Upper lobe of right lung (tissue), 1 donor: ENCODE measurements around the gene C3orf33. TPM values are rescaled to one million over a fixed set of nuclear protein-coding genes. Genes with fewer than 3 reads are reported as not detected.

Experiments used
- ATAC-seq: fragments of 200-7000 bp; cut with Tn5 transposase; one replicate; pipeline ENCODE4 v1.9.1; 2020; ENCODE audit warnings: mild to moderate bottlenecking, moderate library complexity
- DNase-seq: peaks from one replicate; pipeline ENCODE4 v3.0.0-alpha.2; 2020
- H3K27ac ChIP-seq: fragments of 200-600 bp; one replicate; pipeline ENCODE4 v1.8.0; 2022
- H3K27me3 ChIP-seq: fragments of 200-600 bp; one replicate; pipeline ENCODE4 v1.8.0; 2022; ENCODE audit warnings: mild to moderate bottlenecking
- H3K36me3 ChIP-seq: fragments of 200-600 bp; one replicate; pipeline ENCODE4 v1.8.0; 2022
- H3K4me1 ChIP-seq: fragments of 200-600 bp; one replicate; pipeline ENCODE4 v1.8.0; 2022
- H3K4me3 ChIP-seq: fragments of 200-600 bp; one replicate; pipeline ENCODE4 v1.8.0; 2022; ENCODE audit warnings: mild to moderate bottlenecking
- H3K9me3 ChIP-seq: fragments of 200-600 bp; one replicate; pipeline ENCODE4 v1.8.0; 2022
- CTCF ChIP-seq: fragments of 200-600 bp; IDR thresholded peaks from one replicate; pipeline ENCODE4 v1.8.0; 2022; ENCODE audit warnings: antibody characterized with exemption
- intact Hi-C: fragments of 100-400 bp; cut with DNase I; formaldehyde crosslinking; loops from one replicate; pipeline ENCODE4 v1.11.0; 2022
- total RNA-seq: library from RNA; stranded (reverse); fragmentation: NEBNext Ultra II Directional; extraction: Animal tissue kit (Norgen Biotek cat#: 25700); gene quantifications from one replicate; pipeline ENCODE4 v1.2.1, GENCODE V29; 2021
- donor health status: DM: no; HTN: yes; CAD: no; lungs with severe emphysema.

Gene C3orf33
- total RNA-seq, 1 donor from 2014 or later: 4.5 TPM

- no peak overlapping the region for H3K27ac ChIP-seq
- DNase-seq (no peak), ATAC-seq (no peak)
- H3K36me3 ChIP-seq: no peaks in the 10 kb centered on the region
- no peak for TF ChIP-seq CTCF
- no peak overlapping the region for H3K4me3 ChIP-seq
- no peaks in the 10 kb centered on the region for H3K9me3 ChIP-seq
- H3K4me1 ChIP-seq: no peaks in the 10 kb centered on the region
- no peaks in the 10 kb centered on the region for H3K27me3 ChIP-seq
- intact Hi-C loops: no loop called here
Measured at GRCh38 chr3:155790272-155790925, 15.7 kb downstream of the C3orf33 start.

GRCh38 chr3:155785662-155786295 lies 20.3 kb downstream of the C3orf33 start:
- H3K27me3 ChIP-seq: no peaks in the 10 kb centered on the region

GRCh38 chr3:155782390-155782953 lies 23.6 kb downstream of the C3orf33 start:
- Histone ChIP-seq H3K36me3 (no peaks in the 10 kb centered on the region), H3K9me3 (no peaks in the 10 kb centered on the region), H3K4me1 (no peaks in the 10 kb centered on the region), H3K4me3 (no peak overlapping the region), H3K27me3 (no peaks in the 10 kb centered on the region), H3K27ac (no peak overlapping the region)
- no peak for TF ChIP-seq CTCF
- no peak for ATAC-seq
- intact Hi-C loops: no loop called here
- DNase-seq: no peak

More at GRCh38 chr3:155785662-155786295, 20.3 kb downstream of the C3orf33 start:
- intact Hi-C loops: no loop called here
- Histone ChIP-seq H3K9me3 (no peaks in the 10 kb centered on the region), H3K4me3 (no peak overlapping the region), H3K4me1 (no peaks in the 10 kb centered on the region), H3K27ac (no peak overlapping the region), H3K36me3 (no peaks in the 10 kb centered on the region)
- no peak for TF ChIP-seq CTCF
- ATAC-seq (no peak), DNase-seq (no peak)

GRCh38 chr3:155780291-155780690 lies 25.8 kb downstream of the C3orf33 start:
- no peaks in the 10 kb centered on the region for H3K9me3 ChIP-seq
- H3K27ac ChIP-seq: no peak overlapping the region
- no peak for TF ChIP-seq CTCF
- no peaks in the 10 kb centered on the region for H3K27me3 ChIP-seq
- intact Hi-C loops: no loop called here
- ATAC-seq: no peak
- H3K4me3 ChIP-seq: no peak overlapping the region
- no peak for DNase-seq
- H3K4me1 ChIP-seq: no peaks in the 10 kb centered on the region
- H3K36me3 ChIP-seq: no peaks in the 10 kb centered on the region

GRCh38 chr3:155778462-155778861 lies 27.6 kb downstream of the C3orf33 start:
- DNase-seq (no peak), ATAC-seq (no peak)
- TF ChIP-seq CTCF: no peak
- no peak overlapping the region for H3K4me3 ChIP-seq
- no peaks in the 10 kb centered on the region for H3K4me1 ChIP-seq
- H3K27ac ChIP-seq: no peak overlapping the region
- no peaks in the 10 kb centered on the region for H3K9me3 ChIP-seq
- peaks cover 5% of the 10 kb centered on the region for H3K36me3 ChIP-seq
- intact Hi-C loops: no loop called here
- H3K27me3 ChIP-seq: no peaks in the 10 kb centered on the region
